Thyroid gland (tissue), 4 donors: ENCODE data around the gene AGBL4.

Source experiments
- POLR2A ChIP-seq, 2 donors: fragments of 450-650 bp; IDR thresholded peaks; one replicate each; pipeline ENCODE4 v1.6.1; 2017; ENCODE audit warnings: antibody characterized with exemption in 2 of 2, mild to moderate bottlenecking in 2 of 2, moderate library complexity in 1 of 2
- TF ChIP-seq, protein P1 (sequence below), 6 experiments: fragments of 200-600 bp in 3 of 6; fragments of 450-650 bp in 3 of 6; sonication (generic) in 3 of 6; IDR thresholded peaks; one replicate each; pipeline ENCODE4 v1.5.1; 2016 to 2019; ENCODE audit warnings: antibody characterized with exemption in 6 of 6, mild to moderate bottlenecking in 2 of 6, inconsistent platforms in 1 of 6, moderate library complexity in 1 of 6

DNA sequence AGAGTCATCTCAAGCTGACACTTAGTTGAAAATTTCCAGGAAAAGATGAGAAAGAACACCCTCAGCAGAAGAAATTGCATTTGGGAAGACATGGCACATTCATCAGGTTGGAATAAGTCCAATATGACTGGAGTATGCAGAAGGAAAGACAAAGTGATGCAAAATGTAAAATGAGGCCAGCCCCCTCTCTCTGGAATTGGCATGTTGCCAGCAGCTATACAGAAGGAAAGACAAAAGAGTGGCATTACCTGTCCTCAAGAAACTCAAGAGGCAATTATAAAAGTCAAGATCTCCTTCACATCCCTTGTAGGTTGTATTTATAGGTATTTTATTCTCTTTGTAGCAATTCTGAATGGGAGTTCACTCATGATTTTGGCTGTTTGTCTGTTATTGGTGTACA lies 426.3 kb downstream of the AGBL4 start:
- TF ChIP-seq POLR2A (IDR thresholded peaks at IDR 0.05) = no peak
- TF ChIP-seq, protein P1, sequence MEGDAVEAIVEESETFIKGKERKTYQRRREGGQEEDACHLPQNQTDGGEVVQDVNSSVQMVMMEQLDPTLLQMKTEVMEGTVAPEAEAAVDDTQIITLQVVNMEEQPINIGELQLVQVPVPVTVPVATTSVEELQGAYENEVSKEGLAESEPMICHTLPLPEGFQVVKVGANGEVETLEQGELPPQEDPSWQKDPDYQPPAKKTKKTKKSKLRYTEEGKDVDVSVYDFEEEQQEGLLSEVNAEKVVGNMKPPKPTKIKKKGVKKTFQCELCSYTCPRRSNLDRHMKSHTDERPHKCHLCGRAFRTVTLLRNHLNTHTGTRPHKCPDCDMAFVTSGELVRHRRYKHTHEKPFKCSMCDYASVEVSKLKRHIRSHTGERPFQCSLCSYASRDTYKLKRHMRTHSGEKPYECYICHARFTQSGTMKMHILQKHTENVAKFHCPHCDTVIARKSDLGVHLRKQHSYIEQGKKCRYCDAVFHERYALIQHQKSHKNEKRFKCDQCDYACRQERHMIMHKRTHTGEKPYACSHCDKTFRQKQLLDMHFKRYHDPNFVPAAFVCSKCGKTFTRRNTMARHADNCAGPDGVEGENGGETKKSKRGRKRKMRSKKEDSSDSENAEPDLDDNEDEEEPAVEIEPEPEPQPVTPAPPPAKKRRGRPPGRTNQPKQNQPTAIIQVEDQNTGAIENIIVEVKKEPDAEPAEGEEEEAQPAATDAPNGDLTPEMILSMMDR (IDR thresholded peaks at IDR 0.05) = no peak
